Liver (tissue), 10 donors: Measurements from ENCODE around the gene PRR20G. TPM values are rescaled to one million over a fixed set of nuclear protein-coding genes. Genes with fewer than 3 reads are reported as not detected.

ENCODE experiments used
- DNase-seq: peaks from one replicate; pipeline ENCODE4 v3.0.0-alpha.2; 2017; ENCODE audit warnings: low spot score
- H3K27ac ChIP-seq, 2 donors: one replicate each; pipeline ENCODE4 v1.7.0; 2013; ENCODE audit warnings: inconsistent platforms in 2 of 2, low read length in 2 of 2, control low read depth in 1 of 2, low read depth in 1 of 2, mild to moderate bottlenecking in 1 of 2
- H3K27me3 ChIP-seq, 4 donors: one replicate each; pipeline versions ENCODE4 v1.6.1 to v1.7.0; 2013; ENCODE audit warnings: low read length in 3 of 4, inconsistent platforms in 1 of 4, mild to moderate bottlenecking in 1 of 4, moderate library complexity in 1 of 4; ENCODE audit not compliant: control insufficient read depth in 4 of 4, insufficient read depth in 4 of 4
- H3K36me3 ChIP-seq, 4 donors: one replicate each; pipeline versions ENCODE4 v1.6.1 to v1.7.0; 2013; ENCODE audit warnings: low read length in 3 of 4, mild to moderate bottlenecking in 3 of 4, low read depth in 1 of 4, moderate library complexity in 1 of 4; ENCODE audit not compliant: control insufficient read depth in 4 of 4, insufficient read depth in 3 of 4
- H3K4me1 ChIP-seq, 4 donors: one replicate each; pipeline versions ENCODE4 v1.6.1 to v1.7.0; 2013; ENCODE audit warnings: low read length in 3 of 4, mild to moderate bottlenecking in 3 of 4, moderate library complexity in 1 of 4; ENCODE audit not compliant: control insufficient read depth in 4 of 4, insufficient read depth in 4 of 4
- H3K4me3 ChIP-seq, 3 donors: one replicate each; pipeline versions ENCODE4 v1.6.1 to v1.7.0; 2013; ENCODE audit warnings: low read length in 3 of 3, control low read depth in 1 of 3, low read depth in 1 of 3, mild to moderate bottlenecking in 1 of 3
- H3K9ac ChIP-seq, 2 donors: one replicate each; pipeline ENCODE4 v1.7.0; 2013; ENCODE audit warnings: low read length in 2 of 2, mild to moderate bottlenecking in 2 of 2, moderate library complexity in 2 of 2, control low read depth in 1 of 2, low read depth in 1 of 2
- H3K9me3 ChIP-seq, 4 donors: one replicate each; pipeline versions ENCODE4 v1.6.1 to v1.7.0; 2013; ENCODE audit warnings: low read length in 3 of 4; ENCODE audit not compliant: control insufficient read depth in 4 of 4
- FOXA1 ChIP-seq: IDR thresholded peaks from 2 replicates; pipeline ENCODE4 v1.6.1; 2016; ENCODE audit warnings: antibody characterized with exemption
- FOXA2 ChIP-seq: IDR thresholded peaks from 2 replicates; pipeline ENCODE4 v1.6.1; 2016; ENCODE audit warnings: antibody characterized with exemption
- GABPA ChIP-seq, 2 donors: IDR thresholded peaks in 1 of 2; conservative IDR thresholded peaks in 1 of 2; 2 replicates each; pipeline ENCODE4 v1.6.1; 2016; ENCODE audit warnings: antibody characterized with exemption in 2 of 2, mild to moderate bottlenecking in 1 of 2, moderate library complexity in 1 of 2
- HNF4A ChIP-seq, 2 donors: conservative IDR thresholded peaks; 2 replicates each; pipeline ENCODE4 v1.6.1; 2016; ENCODE audit warnings: antibody characterized with exemption in 2 of 2, mild to moderate bottlenecking in 2 of 2
- JUND ChIP-seq, 2 donors: IDR thresholded peaks; 2 replicates each; pipeline ENCODE4 v1.6.1; 2016; ENCODE audit warnings: antibody characterized with exemption in 2 of 2
- NR2F2 ChIP-seq: IDR thresholded peaks from 2 replicates; pipeline ENCODE4 v1.6.1; 2016; ENCODE audit warnings: antibody characterized with exemption
- RXRA ChIP-seq, 2 donors: IDR thresholded peaks; 2 replicates each; pipeline ENCODE4 v1.6.1; 2017 to 2018; ENCODE audit warnings: antibody characterized with exemption in 2 of 2, mild to moderate bottlenecking in 1 of 2
- SP1 ChIP-seq: IDR thresholded peaks from 2 replicates; pipeline ENCODE4 v1.6.1; 2018; ENCODE audit warnings: antibody characterized with exemption, mild to moderate bottlenecking
- YY1 ChIP-seq: IDR thresholded peaks from 2 replicates; pipeline ENCODE4 v1.6.1; 2016; ENCODE audit warnings: antibody characterized with exemption, mild to moderate bottlenecking
- WGBS: extraction: QIAGEN DNeasy Blood & Tissue Kit; methylation state at CpG from one replicate; pipeline ENCODE4 v1.1.7; 2013; 5-methylcytosine and 5-hydroxymethylcytosine counted together
- polyA plus RNA-seq, 2 donors: library from polyadenylated mRNA; stranded (reverse) in 1 of 2; unstranded in 1 of 2; fragments of 200-250 nt in 1 of 2; fragments of >200 nt in 1 of 2; fragmentation: Nextera tagmentation in 1 of 2; extraction: Ambion mirVana in 1 of 2; gene quantifications; one replicate each; pipeline versions ENCODE4 v1.2.1 to v1.2.3, GENCODE V29; 2013 to 2015
- small RNA-seq: library from RNA; depleted of rRNA; stranded (forward); fragments of <200 nt; gene quantifications from one replicate; pipeline ENCODE3, GENCODE V24; 2014
- total RNA-seq, 2 donors: library from RNA; depleted of rRNA; stranded (reverse); fragments of >200 nt; gene quantifications; one replicate each; pipeline ENCODE4 v1.2.3, GENCODE V29; 2014
- TF ChIP-seq, protein P1 (sequence below): IDR thresholded peaks from 2 replicates; pipeline ENCODE4 v1.6.1; 2016; ENCODE audit warnings: antibody characterized with exemption
- TF ChIP-seq, protein P2 (sequence below): IDR thresholded peaks from 2 replicates; pipeline ENCODE4 v1.6.1; 2016; ENCODE audit warnings: antibody characterized with exemption
- TF ChIP-seq, protein P3 (sequence below): fragments of 150-350 bp; IDR thresholded peaks from 2 replicates; pipeline ENCODE4 v1.5.1; 2017; ENCODE audit warnings: improper control_type of control experiment, low read depth, low read length; ENCODE audit not compliant: missing input control
- TF ChIP-seq, protein P4 (sequence below): IDR thresholded peaks from 2 replicates; pipeline ENCODE4 v1.6.1; 2016; ENCODE audit warnings: antibody characterized with exemption
- donor health status: healthy.
- donor health status: healthy.
- donor health status: healthy.
- donor health status: healthy.
- donor health status: healthy.

PRR20G gene
- total and polyA plus RNA-seq, 4 donors: not detected

DNA sequence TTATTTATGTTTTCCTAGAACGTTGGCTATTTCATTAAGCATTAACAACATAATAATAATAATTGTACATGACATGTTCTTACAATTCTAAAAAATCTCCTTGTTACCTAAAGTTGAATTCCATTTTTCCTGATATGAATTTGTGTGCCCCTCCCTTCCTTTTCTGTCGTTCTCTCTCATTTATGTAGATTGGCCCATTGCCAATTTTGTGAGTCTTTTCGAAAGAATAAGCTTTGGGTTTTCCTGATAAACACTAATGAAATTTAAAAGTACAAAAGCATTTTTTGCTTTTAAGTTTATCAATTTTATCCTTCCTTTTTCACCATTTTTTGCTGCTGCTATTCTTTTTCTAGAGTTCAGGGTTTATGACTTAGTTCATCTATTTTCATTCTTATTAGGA lies 50.0 kb downstream of the PRR20G start (continued):
- TF ChIP-seq GABPA (IDR thresholded peaks at IDR 0.05 in 1 of 2, conservative IDR thresholded peaks at IDR 0.05 in 1 of 2) (no peak), YY1 (no peak), RXRA (IDR thresholded peaks at IDR 0.05) (no peak)
- TF ChIP-seq, protein P1, sequence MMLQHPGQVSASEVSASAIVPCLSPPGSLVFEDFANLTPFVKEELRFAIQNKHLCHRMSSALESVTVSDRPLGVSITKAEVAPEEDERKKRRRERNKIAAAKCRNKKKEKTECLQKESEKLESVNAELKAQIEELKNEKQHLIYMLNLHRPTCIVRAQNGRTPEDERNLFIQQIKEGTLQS: no peak

DNA sequence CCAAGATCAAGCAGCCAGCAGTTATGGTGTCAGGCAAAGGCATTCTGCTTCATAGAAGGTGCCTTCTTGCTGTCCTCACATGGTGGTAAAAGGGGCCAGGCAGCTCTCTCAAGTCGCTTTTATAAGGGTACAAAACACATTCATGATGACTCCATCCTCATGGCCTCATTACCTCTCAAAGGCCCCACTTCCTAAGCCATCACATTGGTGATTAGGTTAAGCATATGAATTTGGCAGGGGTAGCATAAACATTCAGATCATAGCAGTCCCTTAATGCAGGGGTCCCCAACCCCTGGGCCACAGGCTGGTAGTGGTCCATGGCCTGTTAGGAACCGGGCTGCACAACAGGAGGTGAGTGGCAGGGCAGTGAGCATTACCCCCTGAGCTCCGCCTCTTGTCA lies 52.1 kb downstream of the PRR20G start:
- Histone ChIP-seq H3K9ac (no peak overlapping the region), H3K27ac (no peak overlapping the region), H3K9me3 (peaks cover 0 to 4% (median 0%) of the 10 kb centered on the region in 4 donors), H3K36me3 (no peaks in the 10 kb centered on the region), H3K27me3 (no peaks in the 10 kb centered on the region), H3K4me3 (no peak overlapping the region), H3K4me1 (no peaks in the 10 kb centered on the region)
- DNase-seq: no peak
- TF ChIP-seq HNF4A (conservative IDR thresholded peaks at IDR 0.05) (no peak), FOXA2 (no peak), NR2F2 (no peak), FOXA1 (no peak), JUND (IDR thresholded peaks at IDR 0.05) (no peak), RXRA (IDR thresholded peaks at IDR 0.05) (no peak), SP1 (no peak)
- TF ChIP-seq, protein P2, sequence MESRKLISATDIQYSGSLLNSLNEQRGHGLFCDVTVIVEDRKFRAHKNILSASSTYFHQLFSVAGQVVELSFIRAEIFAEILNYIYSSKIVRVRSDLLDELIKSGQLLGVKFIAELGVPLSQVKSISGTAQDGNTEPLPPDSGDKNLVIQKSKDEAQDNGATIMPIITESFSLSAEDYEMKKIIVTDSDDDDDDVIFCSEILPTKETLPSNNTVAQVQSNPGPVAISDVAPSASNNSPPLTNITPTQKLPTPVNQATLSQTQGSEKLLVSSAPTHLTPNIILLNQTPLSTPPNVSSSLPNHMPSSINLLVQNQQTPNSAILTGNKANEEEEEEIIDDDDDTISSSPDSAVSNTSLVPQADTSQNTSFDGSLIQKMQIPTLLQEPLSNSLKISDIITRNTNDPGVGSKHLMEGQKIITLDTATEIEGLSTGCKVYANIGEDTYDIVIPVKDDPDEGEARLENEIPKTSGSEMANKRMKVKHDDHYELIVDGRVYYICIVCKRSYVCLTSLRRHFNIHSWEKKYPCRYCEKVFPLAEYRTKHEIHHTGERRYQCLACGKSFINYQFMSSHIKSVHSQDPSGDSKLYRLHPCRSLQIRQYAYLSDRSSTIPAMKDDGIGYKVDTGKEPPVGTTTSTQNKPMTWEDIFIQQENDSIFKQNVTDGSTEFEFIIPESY: no peak
- TF ChIP-seq, protein P3, sequence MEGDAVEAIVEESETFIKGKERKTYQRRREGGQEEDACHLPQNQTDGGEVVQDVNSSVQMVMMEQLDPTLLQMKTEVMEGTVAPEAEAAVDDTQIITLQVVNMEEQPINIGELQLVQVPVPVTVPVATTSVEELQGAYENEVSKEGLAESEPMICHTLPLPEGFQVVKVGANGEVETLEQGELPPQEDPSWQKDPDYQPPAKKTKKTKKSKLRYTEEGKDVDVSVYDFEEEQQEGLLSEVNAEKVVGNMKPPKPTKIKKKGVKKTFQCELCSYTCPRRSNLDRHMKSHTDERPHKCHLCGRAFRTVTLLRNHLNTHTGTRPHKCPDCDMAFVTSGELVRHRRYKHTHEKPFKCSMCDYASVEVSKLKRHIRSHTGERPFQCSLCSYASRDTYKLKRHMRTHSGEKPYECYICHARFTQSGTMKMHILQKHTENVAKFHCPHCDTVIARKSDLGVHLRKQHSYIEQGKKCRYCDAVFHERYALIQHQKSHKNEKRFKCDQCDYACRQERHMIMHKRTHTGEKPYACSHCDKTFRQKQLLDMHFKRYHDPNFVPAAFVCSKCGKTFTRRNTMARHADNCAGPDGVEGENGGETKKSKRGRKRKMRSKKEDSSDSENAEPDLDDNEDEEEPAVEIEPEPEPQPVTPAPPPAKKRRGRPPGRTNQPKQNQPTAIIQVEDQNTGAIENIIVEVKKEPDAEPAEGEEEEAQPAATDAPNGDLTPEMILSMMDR: no peak
- WGBS: 59% methylated on average over 3 of the region's 3 CpGs

- TF ChIP-seq, protein P4, sequence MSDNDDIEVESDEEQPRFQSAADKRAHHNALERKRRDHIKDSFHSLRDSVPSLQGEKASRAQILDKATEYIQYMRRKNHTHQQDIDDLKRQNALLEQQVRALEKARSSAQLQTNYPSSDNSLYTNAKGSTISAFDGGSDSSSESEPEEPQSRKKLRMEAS: no peak
- TF ChIP-seq FOXA2: no peak
- TF ChIP-seq, protein P1: no peak
- Histone ChIP-seq H3K9ac (no peak overlapping the region), H3K4me1 (no peaks in the 10 kb centered on the region), H3K4me3 (no peak overlapping the region), H3K27ac (no peak overlapping the region), H3K36me3 (no peaks in the 10 kb centered on the region), H3K27me3 (no peaks in the 10 kb centered on the region), H3K9me3 (peaks cover 0 to 4% (median 0%) of the 10 kb centered on the region in 4 donors)
- DNase-seq: no peak
Observed at GRCh38 chr3:127234778-127235177, 53.1 kb downstream of the PRR20G start.

Small RNA genes lying within 50 kb of the gene (small RNA-seq; reads per million reads assigned to genes)
- not detected for gene RNU6-1047P

Other genes starting within 250 kb of the PRR20G start
- not detected for gene PRR23E, start 94.9 kb downstream of the PRR20G start, total RNA-seq
- gene PRR23E, start 94.9 kb downstream of the PRR20G start, polyA plus RNA-seq: not detected